COLO668 (cell line): ENCODE results near the gene SPIN1.

ENCODE experiments used
- DNase-seq: peaks from one replicate; lab custom pipeline; 2025; ENCODE audit not compliant: unreplicated experiment; lab: John Stamatoyannopoulos, UW

The SPIN1 gene

GRCh38 chr9:88433583-88434255, 45.5 kb downstream of the SPIN1 start:
- no peak for DNase-seq

GRCh38 chr9:88435336-88435735, 47.1 kb downstream of the SPIN1 start:
- no peak for DNase-seq

DNA sequence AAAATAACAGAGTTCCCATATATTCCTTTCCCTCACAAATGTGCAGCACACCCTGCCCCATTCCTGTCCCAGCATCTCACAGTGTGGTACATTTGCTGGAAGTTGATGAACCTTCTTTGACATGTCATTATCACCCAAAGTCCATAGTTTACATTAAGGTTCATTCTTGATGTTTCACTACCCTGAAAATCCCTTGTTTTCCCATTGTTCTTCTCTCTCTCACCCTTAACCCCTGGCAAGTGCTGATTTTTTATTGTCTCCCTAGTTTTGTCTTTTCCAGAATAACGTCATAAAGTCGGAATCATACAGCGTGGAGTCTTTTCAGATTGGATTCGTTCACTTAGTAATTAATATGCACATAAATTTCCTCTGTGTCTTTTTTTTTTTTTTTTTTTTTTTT, 48.1 kb downstream of the SPIN1 start:
- DNase-seq, result no peak

GRCh38 chr9:88437210-88438146, 49.2 kb downstream of the SPIN1 start:
- no peak for DNase-seq

- no peak for DNase-seq
Measured at GRCh38 chr9:88438811-88439210, 50.6 kb downstream of the SPIN1 start.

DNA sequence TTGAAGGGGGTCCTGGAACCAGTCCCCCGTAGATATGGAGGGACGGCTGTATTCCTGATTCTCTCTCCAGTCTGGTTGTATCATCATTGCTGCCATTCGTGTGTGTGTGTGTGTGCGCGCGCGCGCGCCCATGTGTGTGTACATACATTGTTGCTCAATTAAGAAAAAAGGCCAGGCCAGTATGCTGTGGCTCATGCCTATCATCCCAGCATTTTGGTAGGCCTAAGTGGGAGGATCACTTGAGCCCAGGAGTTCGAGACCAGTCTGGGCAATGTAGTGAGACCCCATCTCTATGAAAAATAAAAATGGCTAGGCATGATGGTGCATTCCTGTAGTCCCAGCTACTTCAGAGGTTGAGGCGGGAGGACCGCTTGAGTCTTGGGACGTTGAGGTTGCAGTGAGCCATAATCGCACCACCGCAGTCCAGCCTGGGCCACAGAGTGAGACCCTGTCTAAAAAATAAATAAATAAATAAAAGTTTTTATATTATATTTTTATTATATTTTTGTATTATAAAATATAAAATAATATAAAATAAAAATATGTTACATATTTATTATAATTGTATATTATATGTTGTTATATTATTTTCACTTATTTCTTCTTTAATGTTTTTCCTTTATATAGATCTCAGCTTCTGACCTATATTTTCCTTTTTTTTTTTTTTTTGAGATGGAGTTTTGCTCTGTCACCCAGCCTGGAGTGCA, 53.2 kb downstream of the SPIN1 start:
- DNase-seq, result no peak

DNA sequence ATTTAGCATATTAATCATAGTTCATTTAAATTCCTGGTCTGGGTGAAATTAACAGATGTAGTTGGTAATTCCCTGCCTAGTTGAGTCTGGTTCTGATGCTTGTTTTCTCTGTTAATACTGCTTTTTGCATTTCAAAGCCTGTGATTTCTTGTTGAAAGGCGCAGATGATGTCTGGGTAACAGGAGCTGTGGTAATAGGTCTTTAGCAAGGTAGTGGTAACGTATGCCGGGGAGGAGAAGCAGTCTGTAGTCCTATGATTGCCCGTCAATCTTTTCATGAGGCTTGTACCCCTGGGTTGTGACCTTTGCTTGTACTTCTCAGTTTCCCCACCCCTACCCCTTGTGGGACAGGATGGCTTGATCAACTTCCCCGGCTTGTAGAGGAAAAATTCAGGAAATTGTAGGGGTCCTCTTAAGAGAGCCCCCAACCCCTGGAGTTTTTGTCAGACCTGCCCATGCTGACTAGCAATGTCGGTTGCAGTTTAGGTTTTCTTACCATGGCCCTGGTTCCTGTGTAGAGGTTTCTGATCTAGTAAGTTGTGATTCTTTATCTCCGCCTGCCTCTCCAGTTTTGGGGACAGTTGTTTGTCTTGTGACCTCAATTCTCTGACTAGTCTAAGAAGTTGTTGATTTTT, 55.4 kb downstream of the SPIN1 start:
- no peak for DNase-seq

GRCh38 chr9:88446728-88447127, 58.5 kb downstream of the SPIN1 start:
- no peak for DNase-seq

- DNase-seq, result no peak
Measured at GRCh38 chr9:88447431-88447830, 59.2 kb downstream of the SPIN1 start.

DNA sequence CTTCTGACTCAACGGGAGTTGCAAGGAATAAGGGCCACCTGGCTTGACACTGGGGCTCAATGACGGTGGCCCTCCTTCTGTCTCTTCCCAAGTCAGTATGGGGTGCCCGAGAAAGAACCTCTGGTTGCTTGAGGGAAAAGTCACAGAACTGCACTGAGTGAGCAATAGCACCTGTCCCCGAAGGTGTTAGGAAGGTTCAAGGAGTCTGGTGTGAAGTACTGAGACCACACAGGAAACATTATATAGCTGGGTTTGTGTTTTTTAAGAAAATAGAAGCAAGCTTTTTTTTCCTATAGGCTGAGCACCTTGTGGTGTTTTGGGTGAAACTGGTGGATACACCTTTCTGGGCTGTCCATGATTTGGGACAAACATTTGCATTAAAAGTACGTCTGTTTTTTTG, 62.9 kb downstream of the SPIN1 start:
- no peak for DNase-seq

GRCh38 chr9:88458716-88459465, 70.6 kb downstream of the SPIN1 start:
- no peak for DNase-seq

GRCh38 chr9:88460587-88461332, 72.5 kb downstream of the SPIN1 start:
- DNase-seq, result peak; percentile 14

GRCh38 chr9:88462191-88462590, 73.9 kb downstream of the SPIN1 start:
- no peak for DNase-seq

- no peak for DNase-seq
Measured at GRCh38 chr9:88464851-88465250, 76.6 kb downstream of the SPIN1 start.

- no peak for DNase-seq
Measured at GRCh38 chr9:88468226-88468625, 80.0 kb downstream of the SPIN1 start.

GRCh38 chr9:88476491-88477271, 88.4 kb downstream of the SPIN1 start:
- no peak for DNase-seq

GRCh38 chr9:88477300-88477751, 89.1 kb downstream of the SPIN1 start:
- DNase-seq, result no peak

DNA sequence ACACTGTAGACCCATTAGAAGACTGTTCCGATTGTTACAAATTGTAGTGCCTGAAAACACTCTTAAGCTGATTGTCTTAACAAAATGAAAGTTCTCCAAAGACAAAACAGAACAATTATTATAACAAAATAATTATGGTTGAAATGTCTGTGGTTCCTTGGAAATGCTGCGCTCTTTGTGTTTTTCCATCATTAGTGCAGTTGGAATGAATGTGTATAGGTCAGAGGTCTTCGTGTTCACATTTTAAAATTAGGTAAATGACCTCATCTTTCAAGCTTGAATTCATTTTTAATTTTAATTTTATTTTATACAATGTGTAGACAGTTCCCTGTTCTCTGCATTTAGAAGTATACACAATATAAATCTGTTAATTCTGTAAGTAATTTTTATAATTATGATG, 90.0 kb downstream of the SPIN1 start:
- DNase-seq, result no peak

DNA sequence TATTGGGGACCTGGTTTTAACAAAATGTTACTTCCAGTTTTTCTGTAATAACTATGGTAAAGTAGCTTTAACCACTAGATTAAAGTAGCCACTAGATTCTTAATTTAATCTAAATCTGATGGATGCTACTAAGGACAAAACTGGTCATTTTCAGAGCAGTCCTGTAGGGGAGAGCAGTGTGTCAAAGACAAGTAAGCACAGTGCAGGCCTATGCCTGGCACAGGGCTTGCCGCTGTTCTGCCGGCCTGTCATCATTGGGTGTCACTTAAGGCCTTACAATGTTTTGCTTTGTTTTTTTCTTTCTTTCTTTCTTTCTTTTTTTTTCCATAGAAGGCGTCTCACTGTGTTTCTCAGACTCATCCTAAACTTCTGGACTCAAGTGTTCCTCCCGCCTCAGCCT, 93.7 kb downstream of the SPIN1 start:
- no peak for DNase-seq
